ENCODE results near the gene SHROOM1. TPM values are rescaled to one million over a fixed set of nuclear protein-coding genes. Genes with fewer than 3 reads are reported as not detected.

Gene SHROOM1
- total and polyA plus RNA-seq, 2 of the 8 experiments (the other 6 are each of a cell fraction or from before 2014, with no cell fraction given), result 3.9 to 5.2 TPM

DNA sequence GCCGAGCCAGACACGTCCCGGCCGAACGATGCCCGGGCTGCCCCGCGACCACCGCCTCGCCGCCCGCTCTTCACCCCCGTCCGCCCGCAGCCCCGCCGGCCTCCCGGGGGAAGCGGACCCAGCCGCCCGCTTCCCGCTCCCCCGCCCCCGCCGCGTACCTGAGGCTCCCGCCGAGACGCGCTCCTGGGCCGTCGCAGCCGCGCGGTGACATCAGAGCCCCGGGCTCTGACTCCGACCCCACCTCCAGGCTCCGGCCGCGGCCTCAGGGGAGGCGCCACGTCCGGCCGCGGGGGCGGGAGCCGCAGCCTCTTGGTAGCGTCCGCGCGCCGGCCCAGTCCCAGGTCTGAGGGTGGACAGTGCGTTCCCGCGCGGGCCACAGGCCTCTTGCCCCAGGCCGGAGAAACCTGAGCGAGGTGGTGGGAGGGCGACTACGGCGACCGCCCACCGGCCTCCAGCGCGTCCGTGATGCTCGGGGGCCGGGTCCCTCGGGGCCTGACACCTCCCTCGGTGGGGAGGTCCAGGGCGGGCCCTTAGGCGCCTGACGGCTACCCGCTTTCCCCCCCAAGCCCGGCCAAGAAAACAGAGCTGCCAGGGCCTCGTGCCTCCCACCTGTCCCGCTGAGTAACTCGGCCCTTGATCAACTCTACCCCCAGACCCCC lies at the start of gene SHROOM1 (continued):
- no peak for TF ChIP-seq HDAC2 (IDR thresholded peaks at IDR 0.05; ENCODE audit: borderline replicate concordance in 1 of 2, low read depth in 2 of 2, low read length in 2 of 2)
- TF ChIP-seq SP2 (IDR thresholded peaks at IDR 0.05; ENCODE audit: low read length), result no peak
- TF ChIP-seq KDM4A (IDR thresholded peaks at IDR 0.05; ENCODE audit: low read depth, low read length, severe bottlenecking), result peak; percentile 19
- no peak for TF ChIP-seq KDM1A (IDR thresholded peaks at IDR 0.05; ENCODE audit: borderline replicate concordance, low read length)
- TF ChIP-seq PHF8 (conservative IDR thresholded peaks at IDR 0.05; ENCODE audit: low read depth, low read length), result 0 out of 2 replicates have a peak, but pooled peaks have one; percentile 35
- TF ChIP-seq, protein P1, sequence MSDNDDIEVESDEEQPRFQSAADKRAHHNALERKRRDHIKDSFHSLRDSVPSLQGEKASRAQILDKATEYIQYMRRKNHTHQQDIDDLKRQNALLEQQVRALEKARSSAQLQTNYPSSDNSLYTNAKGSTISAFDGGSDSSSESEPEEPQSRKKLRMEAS (IDR thresholded peaks at IDR 0.05), result no peak
- no peak for TF ChIP-seq RNF2 (IDR thresholded peaks at IDR 0.05; ENCODE audit: borderline replicate concordance, low read depth, low read length, missing control alignments, poor library complexity, severe bottlenecking)
- no peak for TF ChIP-seq FOSL1 (IDR thresholded peaks at IDR 0.05; ENCODE audit: insufficient read depth, low read depth, low read length)
- TF ChIP-seq TBP (IDR thresholded peaks at IDR 0.05; ENCODE audit: low read depth, low read length), result no peak
- TF ChIP-seq SRF (IDR thresholded peaks at IDR 0.05; ENCODE audit: low read depth, low read length), result 0 out of 2 replicates have a peak, but pooled peaks have one; percentile 7
- no peak for TF ChIP-seq USF2 (IDR thresholded peaks at IDR 0.05; ENCODE audit: low read length)
- no peak for TF ChIP-seq CHD2 (IDR thresholded peaks at IDR 0.05; ENCODE audit: low read length)
- TF ChIP-seq CEBPB (IDR thresholded peaks at IDR 0.05; ENCODE audit: low read depth, low read length), result no peak
- no peak for TF ChIP-seq MAFK (IDR thresholded peaks at IDR 0.05; ENCODE audit: low read depth, low read length)
- no peak for TF ChIP-seq JUN (IDR thresholded peaks at IDR 0.05; ENCODE audit: low read depth, low read length)
- TF ChIP-seq EZH2 (IDR thresholded peaks at IDR 0.05; ENCODE audit: low read depth, low read length, severe bottlenecking), result peak; percentile 62
- no peak for TF ChIP-seq BACH1 (IDR thresholded peaks at IDR 0.05; ENCODE audit: low read length)
- TF ChIP-seq TEAD4 (IDR thresholded peaks at IDR 0.05; ENCODE audit: low read depth, low read length), result no peak
- peak; percentile 85; the same call in 1 of the 2 replicates for TF ChIP-seq EGR1 (IDR thresholded peaks at IDR 0.05; ENCODE audit: borderline replicate concordance, low read depth, low read length)
- no peak for TF ChIP-seq CTBP2 (IDR thresholded peaks at IDR 0.05; ENCODE audit: borderline replicate concordance, insufficient read depth, insufficient read length, low read length)
- no peak for TF ChIP-seq NRF1 (IDR thresholded peaks at IDR 0.05; ENCODE audit: low read depth, low read length)
- TF ChIP-seq HDAC6 (IDR thresholded peaks at IDR 0.05; ENCODE audit: low read depth, low read length), result no peak
- TF ChIP-seq NANOG (IDR thresholded peaks at IDR 0.05; ENCODE audit: insufficient read depth, low read depth, low read length, poor library complexity, severe bottlenecking), result no peak

All from H1 (cell line).